ENCODE data around the gene HHLA2.

Gene HHLA2

GRCh38 chr3:108298056-108298455 lies 1.7 kb downstream of the HHLA2 start:
- DNase-seq (ENCODE audit: low read depth in 2 of 2), result no peak

- no peak for DNase-seq (ENCODE audit: low read depth in 2 of 2)
Measured at GRCh38 chr3:108300103-108300849, 3.9 kb downstream of the HHLA2 start.

- DNase-seq (ENCODE audit: low read depth in 2 of 2), result no peak
Measured at GRCh38 chr3:108301695-108302404, 5.5 kb downstream of the HHLA2 start.

- DNase-seq (ENCODE audit: low read depth in 2 of 2), result no peak
Measured at GRCh38 chr3:108302570-108302969, 6.2 kb downstream of the HHLA2 start.

GRCh38 chr3:108305484-108306172 lies 9.3 kb downstream of the HHLA2 start:
- DNase-seq (ENCODE audit: low read depth in 2 of 2), result no peak

- no peak for DNase-seq (ENCODE audit: low read depth in 2 of 2)
Measured at GRCh38 chr3:108311797-108312196, 15.4 kb downstream of the HHLA2 start.

- no peak for DNase-seq (ENCODE audit: low read depth in 2 of 2)
Measured at GRCh38 chr3:108312656-108313055, 16.3 kb downstream of the HHLA2 start.

- DNase-seq (ENCODE audit: low read depth in 2 of 2), result no peak
Measured at GRCh38 chr3:108315767-108316301, 19.5 kb downstream of the HHLA2 start.

- DNase-seq (ENCODE audit: low read depth in 2 of 2), result no peak
Measured at GRCh38 chr3:108319428-108320082, 23.2 kb downstream of the HHLA2 start.

GRCh38 chr3:108320746-108321350 lies 24.5 kb downstream of the HHLA2 start:
- DNase-seq (ENCODE audit: low read depth in 2 of 2), result no peak

GRCh38 chr3:108322352-108322751 lies 26.0 kb downstream of the HHLA2 start:
- DNase-seq (ENCODE audit: low read depth in 2 of 2), result no peak

GRCh38 chr3:108324177-108324576 lies 27.8 kb downstream of the HHLA2 start:
- no peak for DNase-seq (ENCODE audit: low read depth in 2 of 2)

- DNase-seq (ENCODE audit: low read depth in 2 of 2), result no peak
Measured at GRCh38 chr3:108327168-108327567, 30.8 kb downstream of the HHLA2 start.

GRCh38 chr3:108328821-108329486 lies 32.6 kb downstream of the HHLA2 start:
- no peak for DNase-seq (ENCODE audit: low read depth in 2 of 2)

GRCh38 chr3:108329508-108329907 lies 33.2 kb downstream of the HHLA2 start:
- no peak for DNase-seq (ENCODE audit: low read depth in 2 of 2)

GRCh38 chr3:108329947-108330346 lies 33.6 kb downstream of the HHLA2 start:
- no peak for DNase-seq (ENCODE audit: low read depth in 2 of 2)

- DNase-seq (ENCODE audit: low read depth in 2 of 2), result no peak
Measured at GRCh38 chr3:108331792-108332191, 35.4 kb downstream of the HHLA2 start.

- DNase-seq (ENCODE audit: low read depth in 2 of 2), result no peak
Measured at GRCh38 chr3:108333961-108334360, 37.6 kb downstream of the HHLA2 start.

GRCh38 chr3:108334701-108335100 lies 38.4 kb downstream of the HHLA2 start:
- DNase-seq (ENCODE audit: low read depth in 2 of 2), result no peak

- DNase-seq (ENCODE audit: low read depth in 2 of 2), result no peak
Measured at GRCh38 chr3:108338901-108339545, 42.7 kb downstream of the HHLA2 start.

All from stimulated activated CD8-positive, alpha-beta memory T cell treated with anti-CD3 and anti-CD28 coated beads, Interleukin-15, amount 100 ng/mL, for 4 hours (primary cell).